ENCODE data around the gene KRTAP4-16.

DNA sequence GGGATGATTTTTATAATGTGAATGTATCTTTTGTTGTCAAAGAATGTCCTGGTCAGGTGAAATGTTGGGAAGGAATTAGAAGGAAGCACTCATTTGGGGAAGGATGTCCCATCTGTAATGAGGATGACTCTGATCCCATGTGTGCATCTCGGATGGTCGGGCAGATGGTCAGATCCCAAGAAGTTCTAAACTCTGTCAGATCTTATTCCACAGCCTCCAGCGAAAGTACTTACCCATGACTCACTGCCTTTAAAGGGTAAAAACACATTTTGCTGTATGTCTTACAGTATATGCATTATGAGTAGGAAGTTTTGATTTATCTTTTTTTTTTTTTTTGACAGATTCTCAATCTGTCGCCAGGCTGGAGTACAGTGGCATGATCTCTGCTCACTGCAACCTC, 16.7 kb upstream of the KRTAP4-16 start:
- TF ChIP-seq, protein P1, sequence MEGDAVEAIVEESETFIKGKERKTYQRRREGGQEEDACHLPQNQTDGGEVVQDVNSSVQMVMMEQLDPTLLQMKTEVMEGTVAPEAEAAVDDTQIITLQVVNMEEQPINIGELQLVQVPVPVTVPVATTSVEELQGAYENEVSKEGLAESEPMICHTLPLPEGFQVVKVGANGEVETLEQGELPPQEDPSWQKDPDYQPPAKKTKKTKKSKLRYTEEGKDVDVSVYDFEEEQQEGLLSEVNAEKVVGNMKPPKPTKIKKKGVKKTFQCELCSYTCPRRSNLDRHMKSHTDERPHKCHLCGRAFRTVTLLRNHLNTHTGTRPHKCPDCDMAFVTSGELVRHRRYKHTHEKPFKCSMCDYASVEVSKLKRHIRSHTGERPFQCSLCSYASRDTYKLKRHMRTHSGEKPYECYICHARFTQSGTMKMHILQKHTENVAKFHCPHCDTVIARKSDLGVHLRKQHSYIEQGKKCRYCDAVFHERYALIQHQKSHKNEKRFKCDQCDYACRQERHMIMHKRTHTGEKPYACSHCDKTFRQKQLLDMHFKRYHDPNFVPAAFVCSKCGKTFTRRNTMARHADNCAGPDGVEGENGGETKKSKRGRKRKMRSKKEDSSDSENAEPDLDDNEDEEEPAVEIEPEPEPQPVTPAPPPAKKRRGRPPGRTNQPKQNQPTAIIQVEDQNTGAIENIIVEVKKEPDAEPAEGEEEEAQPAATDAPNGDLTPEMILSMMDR (IDR thresholded peaks at IDR 0.05; ENCODE audit: insufficient read depth, low read depth, low read length), result no peak
- no peak for TF ChIP-seq EZH2 (IDR thresholded peaks at IDR 0.05; ENCODE audit: insufficient read depth, low read length)
